K562 (cell line): ENCODE data around the gene WNK2. TPM values are rescaled to one million over a fixed set of nuclear protein-coding genes. Genes with fewer than 3 reads are reported as not detected.

ENCODE experiments used
- ATAC-seq: fragments of 200-7000 bp; cut with Tn5 transposase; 3 replicates; pipeline ENCODE4 v1.9.1; 2020; ENCODE audit warnings: moderate library complexity
- BruUV-seq: library from RNA; stranded (reverse); fragments of 400-500 nt; replicated peaks from 2 replicates; lab custom pipeline; 2021; lab: Mats Ljungman, UMichigan
- CTCF ChIA-PET: fragments of 300-600 bp; formaldehyde crosslinking; extraction: SDS; loops from one replicate; lab custom pipeline; 2021; ENCODE audit warnings: low intra/inter-chr PET ratio; lab: Yijun Ruan, JAX
- POLR2A ChIA-PET: fragments of 300-600, 350-650 bp; sonication (Branson Sonifier 250); formaldehyde crosslinking; extraction: SDS; loops from one replicate; lab custom pipeline; 2021; ENCODE audit warnings: antibody characterized with exemption, inconsistent platforms; lab: Yijun Ruan, JAX
- DNase-seq, 4 experiments: peaks; one replicate each; pipeline versions ENCODE4 v3.0.0 to v3.0.0-alpha.2; 2011 to 2018; ENCODE audit warnings: low spot score in 3 of 4, mixed read lengths in 3 of 4; ENCODE audit errors: extremely low read depth in 1 of 4
- FAIRE-seq: peaks from 2 replicates; lab custom pipeline; 2011; peaks lifted over from hg19 to GRCh38; lab: Jason Lieb, UNC
- H2AFZ ChIP-seq: 2 replicates; pipeline ENCODE4 v1.6.0; 2011; ENCODE audit warnings: low read depth, low read length, control low read depth, inconsistent platforms
- H3K27ac ChIP-seq: fragments of 200-600 bp; 3 replicates; pipeline ENCODE4 v1.8.0; 2011; ENCODE audit warnings: low read depth, mild to moderate bottlenecking, control low read depth, inconsistent platforms, low read length, moderate library complexity, mixed read lengths; ENCODE audit errors: extremely low read depth
- H3K27me3 ChIP-seq, 2 experiments: fragments of 300-600 bp in 1 of 2; 2 replicates in 1 of 2; 3 replicates in 1 of 2; pipeline versions ENCODE4 v1.6.0 to v1.8.0; 2011; ENCODE audit warnings: inconsistent platforms in 2 of 2, low read length in 2 of 2, mild to moderate bottlenecking in 1 of 2, mixed read lengths in 1 of 2, moderate library complexity in 1 of 2; ENCODE audit not compliant: control insufficient read depth in 2 of 2, insufficient read depth in 2 of 2
- H3K36me3 ChIP-seq: fragments of 300-600 bp; 3 replicates; pipeline ENCODE4 v1.8.0; 2011; ENCODE audit warnings: mild to moderate bottlenecking, low read length, inconsistent platforms; ENCODE audit not compliant: control insufficient read depth, insufficient read depth
- H3K4me1 ChIP-seq, 2 experiments: fragments of 200-600 bp in 1 of 2; replicated peaks in 1 of 2; 2 replicates in 1 of 2; 3 replicates in 1 of 2; pipeline versions ENCODE4 v1.5.1 to v1.8.0; 2011; ENCODE audit warnings: inconsistent platforms in 2 of 2, low read length in 2 of 2, mild to moderate bottlenecking in 1 of 2, mixed read lengths in 1 of 2, moderate library complexity in 1 of 2; ENCODE audit not compliant: control insufficient read depth in 2 of 2, insufficient read depth in 2 of 2
- H3K4me2 ChIP-seq: 2 replicates; pipeline ENCODE4 v1.6.1; 2011; ENCODE audit warnings: low read length, control low read depth, inconsistent platforms, mixed read lengths; ENCODE audit not compliant: insufficient read depth
- H3K4me3 ChIP-seq: fragments of 200-600 bp; sonication (generic), shearing (Covaris generic); 2 replicates; pipeline ENCODE4 v1.5.1; 2016; ENCODE audit warnings: control low read depth, inconsistent platforms
- H3K79me2 ChIP-seq: fragments of 200-600 bp; 3 replicates; pipeline ENCODE4 v1.8.0; 2011; ENCODE audit warnings: low read length, inconsistent platforms; ENCODE audit not compliant: control insufficient read depth, insufficient read depth
- H3K9ac ChIP-seq, 2 experiments: 2 replicates each; pipeline versions ENCODE4 v1.6.0 to v1.6.1; 2011; ENCODE audit warnings: low read depth in 2 of 2, low read length in 2 of 2, control low read depth in 1 of 2, inconsistent platforms in 1 of 2, mild to moderate bottlenecking in 1 of 2, mixed read lengths in 1 of 2; ENCODE audit not compliant: insufficient read depth in 1 of 2
- H3K9me1 ChIP-seq: one replicate; pipeline ENCODE4 v1.6.0; 2011; ENCODE audit warnings: inconsistent platforms, mild to moderate bottlenecking, low read length, moderate library complexity; ENCODE audit not compliant: control insufficient read depth, insufficient read depth
- H3K9me3 ChIP-seq: replicated peaks from 2 replicates; pipeline ENCODE4 v1.5.1; 2011; ENCODE audit warnings: low read depth, low read length, inconsistent platforms; ENCODE audit not compliant: control insufficient read depth, insufficient read depth
- H4K20me1 ChIP-seq: replicated peaks from 2 replicates; pipeline ENCODE4 v1.6.1; 2011; ENCODE audit warnings: low read length, inconsistent platforms, mixed read lengths; ENCODE audit not compliant: control insufficient read depth, insufficient read depth
- TFAP4 ChIP-seq: sonication (generic); formaldehyde crosslinking; IDR thresholded peaks from 2 replicates; pipeline ENCODE4 v1.8.0; 2022; ENCODE audit warnings: missing genetic modification reagents, mild to moderate bottlenecking, moderate library complexity, borderline replicate concordance
- USF1 ChIP-seq: sonication (generic); formaldehyde crosslinking; IDR thresholded peaks from 2 replicates; pipeline ENCODE4 v1.9.0; 2022; ENCODE audit warnings: mild to moderate bottlenecking, missing genetic modification reagents
- WGBS: fragments of 100-300 bp; shearing (Covaris generic); methylation state at CpG from one replicate; pipeline ENCODE4 v1.1.6; 2016; ENCODE audit warnings: low coverage, mixed read lengths; ENCODE audit not compliant: insufficient coverage; ENCODE audit errors: missing lambda C conversion rate; 5-methylcytosine and 5-hydroxymethylcytosine counted together
- in situ Hi-C: fragments of 300-500 bp; cut with MboI; formaldehyde crosslinking; loops from 4 replicates; pipeline ENCODE4 v1.15.0; 2018; ENCODE audit warnings: inconsistent platforms, mixed read lengths
- intact Hi-C: fragments of 100-400 bp; cut with micrococcal nuclease; formaldehyde crosslinking; loops from 2 replicates; pipeline ENCODE4 v1.14.2; 2022
- polyA plus RNA-seq, 8 experiments: library from polyadenylated mRNA; depleted of rRNA in 4 of 8; stranded (reverse) in 5 of 8; unstranded in 3 of 8; fragments of >200 nt; fragmentation: Nextera tagmentation in 2 of 8; fragmentation: Illumina TruSeq in 1 of 8; extraction: Ambion mirVana in 2 of 8; extraction: Trizol in 1 of 8; gene quantifications; 2 replicates each; pipeline versions ENCODE4 v1.2.1 to v1.2.3, GENCODE V29; 2011 to 2014; ENCODE audit warnings: inconsistent platforms in 1 of 8, missing spikeins in 1 of 8
- total RNA-seq, 7 experiments: library from RNA; depleted of rRNA in 6 of 7; stranded (reverse); fragments of >200 nt in 6 of 7; fragmentation: Illumina TruSeq in 2 of 7; extraction: Trizol in 2 of 7; gene quantifications; 2 replicates each; pipeline versions ENCODE4 v1.2.1 to v1.2.3, GENCODE V29; 2011 to 2021; ENCODE audit warnings: low replicate concordance in 1 of 7

The WNK2 gene
- total and polyA plus RNA-seq, 9 of the 15 experiments (the other 6 are each of a cell fraction or from before 2014, with no cell fraction given): 0.36 to 3.3 (median 0.64) TPM; not detected in 2

GRCh38 chr9:93301291-93301811 lies 117.4 kb downstream of the WNK2 start:
- Histone ChIP-seq H3K4me3 (no peak overlapping the region), H2AFZ (no peak overlapping the region), H3K27me3 (peaks cover 29 to 79% of the 10 kb centered on the region in 2 experiments), H4K20me1 (peaks cover 13% of the 10 kb centered on the region), H3K9ac (no peak overlapping the region), H3K9me1 (peaks cover 2% of the 10 kb centered on the region), H3K9me3 (no peaks in the 10 kb centered on the region), H3K36me3 (no peaks in the 10 kb centered on the region), H3K4me2 (no peak overlapping the region), H3K79me2 (no peaks in the 10 kb centered on the region), H3K27ac (no peak overlapping the region), H3K4me1 (peaks cover 0 to 19% of the 10 kb centered on the region in 2 experiments; a peak in 1 of 5 replicates)
- ChIA-PET CTCF (no interaction called here), POLR2A (no interaction called here)
- TF ChIP-seq USF1 (CRISPR knock-in tag): peak; percentile 33; the same call in 1 of the 2 replicates
- TF ChIP-seq TFAP4 (CRISPR knock-in tag): no peak
- FAIRE-seq (no peak), ATAC-seq (no peak), DNase-seq (peak in 1 of 4 experiments; percentile 5)
- intact Hi-C loops: no loop called here
- in situ Hi-C loops: loop anchor here (5.0 to 25.0 kb wide), 3 partner anchors 139 to 289 kb away; no protein-coding TSS in a partner anchor
- no TSS peak for BruUV-seq
- WGBS: 9% methylated on average over 9 of the region's 17 CpGs
